ENCODE measurements around the gene TNFRSF25. TPM values are rescaled to one million over a fixed set of nuclear protein-coding genes. Genes with fewer than 3 reads are reported as not detected.

Gene TNFRSF25
- total RNA-seq, 1 experiment from 2014 or later: 27.6 TPM

DNA sequence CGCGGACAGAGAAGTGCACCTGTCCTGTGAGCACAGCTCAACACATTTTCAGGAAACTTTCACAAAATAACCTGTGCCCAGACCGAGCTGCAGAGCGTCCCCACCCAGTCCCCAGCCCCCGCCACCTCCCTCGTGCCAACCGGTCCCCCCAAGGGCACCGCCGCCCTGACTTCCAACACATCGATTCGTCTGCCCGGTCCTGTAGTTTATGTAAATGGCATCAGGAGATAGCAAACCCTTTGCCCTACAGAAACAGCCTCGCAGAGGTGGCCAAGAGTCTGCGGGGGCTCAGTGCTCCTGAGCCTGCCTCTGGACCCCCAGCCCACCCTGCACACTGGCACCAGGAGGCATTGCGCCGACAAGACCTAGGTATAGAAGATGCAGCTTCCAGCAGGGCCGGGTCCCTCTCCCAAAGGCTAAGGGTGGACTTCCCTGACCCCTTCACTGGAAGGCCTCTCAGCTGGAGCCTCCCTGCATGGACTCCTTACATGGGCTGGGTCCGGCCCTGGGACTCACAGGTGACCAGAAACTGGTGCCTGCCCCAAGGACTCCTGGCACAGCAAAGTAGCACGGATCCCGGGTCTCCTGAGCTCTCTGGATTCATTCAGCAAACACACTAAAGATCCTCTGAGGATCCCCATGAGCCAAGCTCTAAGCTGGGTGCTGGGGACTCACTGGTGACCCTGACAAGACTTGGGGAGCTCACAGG is 32.0 kb upstream of the TNFRSF25 start:
- CTCF ChIA-PET: interaction anchor here (0.5 to 2.3 kb wide), 6 partner anchors 8 to 184 kb away, joined by 3 to 12 read pairs (median 4); partner anchors contain the start of genes NOL9 and TAS1R1
- POLR2A ChIA-PET: interaction anchor here (0.7 to 0.8 kb wide), 2 partner anchors 10 to 22 kb away, joined by 3 to 5 read pairs; no protein-coding TSS in a partner anchor
- DNase-seq (ENCODE audit: unreplicated experiment): no peak
- Mint-ChIP-seq H3K9me3 (ENCODE audit: unreplicated experiment) (no peaks in the 10 kb centered on the region), H3K4me1 (ENCODE audit: insufficient read depth, unreplicated experiment) (peaks cover 19% of the 10 kb centered on the region), H3K4me3 (ENCODE audit: unreplicated experiment) (peak overlapping the region; percentile 71), H3K27ac (ENCODE audit: low read depth, unreplicated experiment) (no peak overlapping the region), H3K36me3 (ENCODE audit: insufficient read depth, unreplicated experiment) (peaks cover 7% of the 10 kb centered on the region), H3K27me3 (ENCODE audit: insufficient read depth, unreplicated experiment) (no peaks in the 10 kb centered on the region)
- no peak for TF ChIP-seq CTCF (IDR thresholded peaks at IDR 0.05; ENCODE audit: unreplicated experiment)
- intact Hi-C loops (cut with micrococcal nuclease): no loop called here
- BruUV-seq (replicated peaks): no TSS peak

DNA sequence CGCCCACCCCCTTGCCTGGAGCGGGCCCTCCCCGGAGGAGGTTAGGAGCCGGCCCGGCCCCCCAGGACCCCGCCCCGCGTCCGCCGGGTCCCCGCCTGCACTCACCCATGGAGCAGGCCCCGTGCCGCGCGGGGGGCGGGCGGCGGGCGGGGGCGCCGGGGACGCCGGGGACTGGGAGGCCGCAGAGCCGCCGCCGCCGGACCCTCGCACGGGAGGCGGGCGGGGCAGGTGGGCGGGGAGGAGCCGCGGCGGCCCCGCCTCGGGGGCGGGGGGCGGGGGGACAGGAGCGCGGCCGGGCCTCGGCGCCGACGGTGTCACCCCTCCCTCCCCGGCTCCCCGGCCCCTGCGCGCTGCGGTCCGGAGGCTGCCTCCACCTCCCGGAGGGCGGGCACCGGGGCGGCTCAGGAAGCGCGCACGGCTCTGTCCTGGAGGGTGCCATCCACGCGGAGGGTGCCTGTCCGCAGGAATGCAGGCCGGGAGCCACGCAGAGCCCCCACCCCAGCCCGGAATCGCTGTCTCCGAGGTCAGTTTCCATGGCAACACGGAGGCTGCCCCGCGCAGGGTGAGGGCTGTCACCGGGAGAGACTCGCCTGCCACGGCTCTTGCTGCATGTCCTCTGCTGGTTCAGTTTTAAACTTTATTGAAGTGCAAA is 31.4 kb upstream of the TNFRSF25 start:
- no TSS peak for BruUV-seq (replicated peaks)
- DNase-seq (ENCODE audit: unreplicated experiment): no peak
- intact Hi-C loops (cut with micrococcal nuclease): no loop called here
- peaks cover 24% of the 10 kb centered on the region for H3K4me1 Mint-ChIP-seq (ENCODE audit: insufficient read depth, unreplicated experiment)
- no peaks in the 10 kb centered on the region for H3K9me3 Mint-ChIP-seq (ENCODE audit: unreplicated experiment)
- ChIA-PET POLR2A (interaction anchor here (0.7 kb wide), 1 partner anchor 11 kb away, joined by 3 read pairs; no protein-coding TSS in a partner anchor), CTCF (interaction anchor here (0.9 to 2.3 kb wide), 3 partner anchors 7 to 57 kb away, joined by 3 to 12 read pairs (median 6); partner anchors contain the start of genes NOL9 and TAS1R1)
- H3K4me3 Mint-ChIP-seq (ENCODE audit: unreplicated experiment): peak overlapping the region; percentile 71
- no peaks in the 10 kb centered on the region for H3K27me3 Mint-ChIP-seq (ENCODE audit: insufficient read depth, unreplicated experiment)
- no peak overlapping the region for H3K27ac Mint-ChIP-seq (ENCODE audit: low read depth, unreplicated experiment)
- no peak for TF ChIP-seq CTCF (IDR thresholded peaks at IDR 0.05; ENCODE audit: unreplicated experiment)
- H3K36me3 Mint-ChIP-seq (ENCODE audit: insufficient read depth, unreplicated experiment): peaks cover 7% of the 10 kb centered on the region

GRCh38 chr1:6496890-6497214 is 30.9 kb upstream of the TNFRSF25 start:
- ChIA-PET POLR2A (interaction anchor here (1.9 kb wide), 1 partner anchor 23 kb away, joined by 6 read pairs; no protein-coding TSS in a partner anchor), CTCF (no interaction called here)
- BruUV-seq (replicated peaks): no TSS peak
- Mint-ChIP-seq H3K36me3 (ENCODE audit: insufficient read depth, unreplicated experiment) (peaks cover 7% of the 10 kb centered on the region), H3K9me3 (ENCODE audit: unreplicated experiment) (no peaks in the 10 kb centered on the region), H3K4me3 (ENCODE audit: unreplicated experiment) (peak overlapping the region; percentile 67), H3K27ac (ENCODE audit: low read depth, unreplicated experiment) (no peak overlapping the region), H3K27me3 (ENCODE audit: insufficient read depth, unreplicated experiment) (no peaks in the 10 kb centered on the region), H3K4me1 (ENCODE audit: insufficient read depth, unreplicated experiment) (peaks cover 26% of the 10 kb centered on the region)
- no peak for DNase-seq (ENCODE audit: unreplicated experiment)
- intact Hi-C loops (cut with micrococcal nuclease): no loop called here
- no peak for TF ChIP-seq CTCF (IDR thresholded peaks at IDR 0.05; ENCODE audit: unreplicated experiment)

GRCh38 chr1:6496365-6496721 is 30.4 kb upstream of the TNFRSF25 start:
- no TSS peak for BruUV-seq (replicated peaks)
- no peaks in the 10 kb centered on the region for H3K27me3 Mint-ChIP-seq (ENCODE audit: insufficient read depth, unreplicated experiment)
- peak overlapping the region; percentile 67 for H3K4me3 Mint-ChIP-seq (ENCODE audit: unreplicated experiment)
- intact Hi-C loops (cut with micrococcal nuclease): no loop called here
- H3K27ac Mint-ChIP-seq (ENCODE audit: low read depth, unreplicated experiment): no peak overlapping the region
- peaks cover 29% of the 10 kb centered on the region for H3K4me1 Mint-ChIP-seq (ENCODE audit: insufficient read depth, unreplicated experiment)
- TF ChIP-seq CTCF (IDR thresholded peaks at IDR 0.05; ENCODE audit: unreplicated experiment): no peak
- no peak for DNase-seq (ENCODE audit: unreplicated experiment)
- ChIA-PET POLR2A (interaction anchor here (1.9 kb wide), 1 partner anchor 23 kb away, joined by 6 read pairs; no protein-coding TSS in a partner anchor), CTCF (interaction anchor here (0.6 to 1.7 kb wide), 4 partner anchors 9 to 73 kb away, joined by 3 to 6 read pairs (median 4); no protein-coding TSS in a partner anchor)
- H3K36me3 Mint-ChIP-seq (ENCODE audit: insufficient read depth, unreplicated experiment): peaks cover 7% of the 10 kb centered on the region
- H3K9me3 Mint-ChIP-seq (ENCODE audit: unreplicated experiment): no peaks in the 10 kb centered on the region
